Measurements from ENCODE around the gene FGF19.

- TF ChIP-seq, protein P1, sequence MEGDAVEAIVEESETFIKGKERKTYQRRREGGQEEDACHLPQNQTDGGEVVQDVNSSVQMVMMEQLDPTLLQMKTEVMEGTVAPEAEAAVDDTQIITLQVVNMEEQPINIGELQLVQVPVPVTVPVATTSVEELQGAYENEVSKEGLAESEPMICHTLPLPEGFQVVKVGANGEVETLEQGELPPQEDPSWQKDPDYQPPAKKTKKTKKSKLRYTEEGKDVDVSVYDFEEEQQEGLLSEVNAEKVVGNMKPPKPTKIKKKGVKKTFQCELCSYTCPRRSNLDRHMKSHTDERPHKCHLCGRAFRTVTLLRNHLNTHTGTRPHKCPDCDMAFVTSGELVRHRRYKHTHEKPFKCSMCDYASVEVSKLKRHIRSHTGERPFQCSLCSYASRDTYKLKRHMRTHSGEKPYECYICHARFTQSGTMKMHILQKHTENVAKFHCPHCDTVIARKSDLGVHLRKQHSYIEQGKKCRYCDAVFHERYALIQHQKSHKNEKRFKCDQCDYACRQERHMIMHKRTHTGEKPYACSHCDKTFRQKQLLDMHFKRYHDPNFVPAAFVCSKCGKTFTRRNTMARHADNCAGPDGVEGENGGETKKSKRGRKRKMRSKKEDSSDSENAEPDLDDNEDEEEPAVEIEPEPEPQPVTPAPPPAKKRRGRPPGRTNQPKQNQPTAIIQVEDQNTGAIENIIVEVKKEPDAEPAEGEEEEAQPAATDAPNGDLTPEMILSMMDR (IDR thresholded peaks at IDR 0.05; ENCODE audit: low read depth, low read length, poor library complexity, severe bottlenecking) = no peak
- no peak for TF ChIP-seq EZH2phosphoT487 (IDR thresholded peaks at IDR 0.05; ENCODE audit: borderline replicate concordance, low read length)
Measured at GRCh38 chr11:69726481-69726880, 22.7 kb upstream of the FGF19 start.

All from DOHH2 (cell line).